WTC11 (cell line): ENCODE data around the gene MANBA. TPM values are rescaled to one million over a fixed set of nuclear protein-coding genes. Genes with fewer than 3 reads are reported as not detected.

ENCODE experiments used
- ATAC-seq: fragments of 200-7000 bp; cut with Tn5 transposase; 2 replicates; pipeline ENCODE4 v1.10.0; 2021; ENCODE audit warnings: mild to moderate bottlenecking, moderate library complexity
- CTCF ChIA-PET: fragments of 300-600 bp; sonication (Branson Sonifier 250); formaldehyde crosslinking; loops from one replicate; lab custom pipeline; 2021; ENCODE audit warnings: antibody characterized with exemption; lab: Charles Lee
- POLR2A ChIA-PET: fragments of 350-600 bp; sonication (Branson Sonifier 250); formaldehyde crosslinking; loops from one replicate; lab custom pipeline; 2021; ENCODE audit warnings: antibody characterized with exemption; lab: Charles Lee
- DNase-seq: peaks from one replicate; pipeline ENCODE4 v3.0.0; 2021; ENCODE audit warnings: low spot score
- H3K27ac Mint-ChIP-seq: 2 replicates; pipeline ENCODE4 v1.8.0; 2021; ENCODE audit warnings: mixed read lengths
- H3K27me3 Mint-ChIP-seq: 2 replicates; pipeline ENCODE4 v1.8.0; 2021; ENCODE audit warnings: low read depth, mild to moderate bottlenecking, moderate library complexity, mixed read lengths
- H3K36me3 Mint-ChIP-seq: 2 replicates; pipeline ENCODE4 v1.8.0; 2021; ENCODE audit warnings: mixed read lengths
- H3K4me1 Mint-ChIP-seq: 2 replicates; pipeline ENCODE4 v1.8.0; 2022; ENCODE audit warnings: mixed read lengths
- H3K4me3 Mint-ChIP-seq: 2 replicates; pipeline ENCODE4 v1.8.0; 2021; ENCODE audit warnings: mild to moderate bottlenecking, moderate library complexity, mixed read lengths
- H3K9me3 Mint-ChIP-seq: 2 replicates; pipeline ENCODE4 v1.8.0; 2021; ENCODE audit warnings: mixed read lengths
- AR ChIP-seq: fragments of 250-450 bp; sonication (Bioruptor Pico); IDR thresholded peaks from 2 replicates; pipeline ENCODE4 v1.9.0; 2021; ENCODE audit warnings: mild to moderate bottlenecking
- ATF1 ChIP-seq: sonication (generic); formaldehyde crosslinking; IDR thresholded peaks from 2 replicates; pipeline ENCODE4 v1.8.1; 2023; ENCODE audit warnings: mild to moderate bottlenecking, moderate library complexity, missing genetic modification reagents
- CDX4 ChIP-seq: fragments of 250-450 bp; sonication (Bioruptor Pico); IDR thresholded peaks from 2 replicates; pipeline ENCODE4 v1.9.0; 2021; ENCODE audit warnings: moderate library complexity, mild to moderate bottlenecking, inconsistent platforms, borderline replicate concordance
- E2F4 ChIP-seq: sonication (generic); formaldehyde crosslinking; IDR thresholded peaks from 2 replicates; pipeline ENCODE4 v1.8.1; 2022; ENCODE audit warnings: low read depth, mild to moderate bottlenecking, moderate library complexity, missing genetic modification reagents, borderline replicate concordance
- FOXJ3 ChIP-seq: sonication (generic); formaldehyde crosslinking; IDR thresholded peaks from 2 replicates; pipeline ENCODE4 v1.9.0; 2021; ENCODE audit warnings: missing genetic modification reagents, mild to moderate bottlenecking, borderline replicate concordance
- FOXK1 ChIP-seq: sonication (generic); formaldehyde crosslinking; IDR thresholded peaks from 2 replicates; pipeline ENCODE4 v1.8.0; 2022; ENCODE audit warnings: mild to moderate bottlenecking, moderate library complexity, missing genetic modification reagents
- HMGA2 ChIP-seq: fragments of 250-450 bp; sonication (Bioruptor Pico); IDR thresholded peaks from 2 replicates; pipeline ENCODE4 v1.4.0; 2021; ENCODE audit warnings: mild to moderate bottlenecking, moderate library complexity
- HMGXB4 ChIP-seq: sonication (generic); formaldehyde crosslinking; IDR thresholded peaks from 2 replicates; pipeline ENCODE4 v1.8.1; 2023; ENCODE audit warnings: mild to moderate bottlenecking, moderate library complexity, missing genetic modification reagents
- JUN ChIP-seq: sonication (generic); formaldehyde crosslinking; IDR thresholded peaks from 2 replicates; pipeline ENCODE4 v1.8.0; 2023; ENCODE audit warnings: mild to moderate bottlenecking, missing genetic modification reagents
- MXD4 ChIP-seq: fragments of 250-450 bp; sonication (Bioruptor Pico); IDR thresholded peaks from 2 replicates; pipeline ENCODE4 v1.8.0; 2021; ENCODE audit warnings: mild to moderate bottlenecking, moderate library complexity, borderline replicate concordance
- NFE2L1 ChIP-seq: sonication (generic); formaldehyde crosslinking; IDR thresholded peaks from 2 replicates; pipeline ENCODE4 v1.8.1; 2023; ENCODE audit warnings: missing genetic modification reagents
- NR1H2 ChIP-seq: sonication (generic); formaldehyde crosslinking; IDR thresholded peaks from 2 replicates; pipeline ENCODE4 v1.9.0; 2021; ENCODE audit warnings: mild to moderate bottlenecking, moderate library complexity, missing genetic modification reagents
- NR2C2 ChIP-seq: sonication (generic); formaldehyde crosslinking; IDR thresholded peaks from 2 replicates; pipeline ENCODE4 v1.8.0; 2022; ENCODE audit warnings: mild to moderate bottlenecking, missing genetic modification reagents
- OVOL2 ChIP-seq: fragments of 250-450 bp; sonication (Bioruptor Pico); IDR thresholded peaks from 2 replicates; pipeline ENCODE4 v1.9.0; 2021; ENCODE audit warnings: mild to moderate bottlenecking, borderline replicate concordance
- PRRX2 ChIP-seq: fragments of 250-450 bp; sonication (Bioruptor Pico); IDR thresholded peaks from 2 replicates; pipeline ENCODE4 v1.8.0; 2021; ENCODE audit warnings: mild to moderate bottlenecking
- RELA ChIP-seq: sonication (generic); formaldehyde crosslinking; IDR thresholded peaks from 2 replicates; pipeline ENCODE4 v1.8.1; 2022; ENCODE audit warnings: missing genetic modification reagents, mild to moderate bottlenecking, borderline replicate concordance
- SMAD3 ChIP-seq: sonication (generic); formaldehyde crosslinking; IDR thresholded peaks from 2 replicates; pipeline ENCODE4 v1.8.0; 2022; ENCODE audit warnings: missing genetic modification reagents, mild to moderate bottlenecking, borderline replicate concordance
- SOX15 ChIP-seq: fragments of 250-450 bp; sonication (Bioruptor Pico); IDR thresholded peaks from 2 replicates; pipeline ENCODE4 v1.9.0; 2021; ENCODE audit warnings: mild to moderate bottlenecking
- TCF7 ChIP-seq: sonication (generic); formaldehyde crosslinking; IDR thresholded peaks from 2 replicates; pipeline ENCODE4 v1.8.0; 2022; ENCODE audit warnings: mild to moderate bottlenecking, low read depth, missing genetic modification reagents, moderate library complexity
- TEAD4 ChIP-seq: sonication (generic); formaldehyde crosslinking; IDR thresholded peaks from 2 replicates; pipeline ENCODE4 v1.8.0; 2022; ENCODE audit warnings: mild to moderate bottlenecking, missing genetic modification reagents
- ZBTB21 ChIP-seq: sonication (generic); formaldehyde crosslinking; IDR thresholded peaks from 2 replicates; pipeline ENCODE4 v1.8.1; 2023; ENCODE audit warnings: mild to moderate bottlenecking, missing genetic modification reagents, borderline replicate concordance
- ZNF219 ChIP-seq: sonication (generic); formaldehyde crosslinking; IDR thresholded peaks from 2 replicates; pipeline ENCODE4 v1.8.0; 2023; ENCODE audit warnings: missing genetic modification reagents, mild to moderate bottlenecking, borderline replicate concordance
- ZNF263 ChIP-seq: sonication (generic); formaldehyde crosslinking; IDR thresholded peaks from 2 replicates; pipeline ENCODE4 v1.8.1; 2022; ENCODE audit warnings: low read depth, mild to moderate bottlenecking, moderate library complexity, missing genetic modification reagents
- ZNF281 ChIP-seq: sonication (generic); formaldehyde crosslinking; IDR thresholded peaks from 2 replicates; pipeline ENCODE4 v1.8.0; 2023; ENCODE audit warnings: mild to moderate bottlenecking, missing genetic modification reagents
- ZNF425 ChIP-seq: fragments of 250-450 bp; sonication (Bioruptor Pico); conservative IDR thresholded peaks from 2 replicates; pipeline ENCODE4 v1.9.0; 2021; ENCODE audit warnings: mild to moderate bottlenecking
- total RNA-seq: library from RNA; stranded (reverse); gene quantifications from 3 replicates; pipeline ENCODE4 v1.2.3, GENCODE V29; 2021

The MANBA gene
- total RNA-seq, 1 experiment from 2014 or later: 35.1 TPM

GRCh38 chr4:102599886-102600285 is 160.9 kb downstream of the MANBA start:
- H3K36me3 Mint-ChIP-seq: no peaks in the 10 kb centered on the region
- ChIA-PET POLR2A (no interaction called here), CTCF (interaction anchor here (2.1 kb wide), 1 partner anchor 21 kb away, joined by 5 read pairs; no protein-coding TSS in a partner anchor)
- H3K27me3 Mint-ChIP-seq: no peaks in the 10 kb centered on the region
- ATAC-seq (no peak), DNase-seq (no peak)
- no peak overlapping the region for H3K4me3 Mint-ChIP-seq
- H3K9me3 Mint-ChIP-seq: no peaks in the 10 kb centered on the region
- no peaks in the 10 kb centered on the region for H3K4me1 Mint-ChIP-seq
- no peak overlapping the region for H3K27ac Mint-ChIP-seq
- no peak for TF ChIP-seq NR1H2
- TF ChIP-seq PRRX2 (CRISPR knock-in tag): no peak
- TF ChIP-seq MXD4 (CRISPR knock-in tag): no peak
- no peak for TF ChIP-seq AR
- no peak for TF ChIP-seq RELA
- no peak for TF ChIP-seq ATF1 (CRISPR knock-in tag)
- TF ChIP-seq HMGA2 (CRISPR knock-in tag): no peak
- no peak for TF ChIP-seq FOXK1 (CRISPR knock-in tag)
- TF ChIP-seq ZBTB21 (CRISPR knock-in tag): no peak
- no peak for TF ChIP-seq NR2C2 (CRISPR knock-in tag)
- no peak for TF ChIP-seq ZNF425 (CRISPR knock-in tag)
- TF ChIP-seq TEAD4 (CRISPR knock-in tag): no peak
- TF ChIP-seq OVOL2: no peak
- no peak for TF ChIP-seq TCF7 (CRISPR knock-in tag)
- TF ChIP-seq JUN (CRISPR knock-in tag): no peak

GRCh38 chr4:102599455-102599854 is 161.3 kb downstream of the MANBA start:
- Mint-ChIP-seq H3K9me3 (no peaks in the 10 kb centered on the region), H3K4me3 (no peak overlapping the region), H3K27me3 (no peaks in the 10 kb centered on the region), H3K4me1 (no peaks in the 10 kb centered on the region), H3K36me3 (no peaks in the 10 kb centered on the region), H3K27ac (no peak overlapping the region)
- ChIA-PET POLR2A (no interaction called here), CTCF (interaction anchor here (2.1 kb wide), 1 partner anchor 21 kb away, joined by 5 read pairs; no protein-coding TSS in a partner anchor)
- no peak for ATAC-seq
- DNase-seq: no peak
- no peak for TF ChIP-seq TEAD4 (CRISPR knock-in tag)
- no peak for TF ChIP-seq SOX15 (CRISPR knock-in tag)
- TF ChIP-seq ZNF281: no peak
- TF ChIP-seq CDX4 (CRISPR knock-in tag): no peak
- no peak for TF ChIP-seq SMAD3
- no peak for TF ChIP-seq ATF1 (CRISPR knock-in tag)
- TF ChIP-seq ZNF219 (CRISPR knock-in tag): no peak
- no peak for TF ChIP-seq ZNF263
- TF ChIP-seq E2F4 (CRISPR knock-in tag): no peak
- no peak for TF ChIP-seq FOXJ3
- TF ChIP-seq HMGXB4 (CRISPR knock-in tag): no peak
- no peak for TF ChIP-seq NFE2L1 (CRISPR knock-in tag)
